OCI-LY3 (cell line): ENCODE results near the gene LTBP4.

Experiments used
- H2AFZ ChIP-seq: fragments of 200-600, 300-600 bp; shearing (Covaris generic); 2 replicates; pipeline ENCODE4 v1.6.0; 2014; ENCODE audit warnings: antibody characterized with exemption, low read depth, low read length
- H3K27ac ChIP-seq: fragments of 200-600, 300-600 bp; sonication (generic); 2 replicates; pipeline ENCODE4 v1.5.1; 2014; ENCODE audit warnings: mild to moderate bottlenecking, low read length, moderate library complexity, mixed read lengths
- H3K27me3 ChIP-seq: fragments of 200-600, 300-600 bp; sonication (generic); 2 replicates; pipeline ENCODE4 v1.6.1; 2014; ENCODE audit warnings: low read depth, low read length, mixed read lengths
- H3K36me3 ChIP-seq: fragments of 200-600, 300-600 bp; sonication (generic); replicated peaks from 2 replicates; pipeline ENCODE3; 2014; ENCODE audit warnings: low read depth, low read length, mixed read lengths
- H3K4me1 ChIP-seq: fragments of 300-600, 200-600 bp; sonication (generic); 2 replicates; pipeline ENCODE4 v1.6.1; 2014; ENCODE audit warnings: low read length, mixed read lengths
- H3K4me2 ChIP-seq: fragments of 200-600, 300-600 bp; sonication (generic); 2 replicates; pipeline ENCODE4 v1.6.1; 2014; ENCODE audit warnings: low read length, mixed read lengths
- H3K4me3 ChIP-seq: fragments of 300-600, 200-600 bp; sonication (generic); 2 replicates; pipeline ENCODE4 v1.5.1; 2014; ENCODE audit warnings: antibody characterized with exemption, mild to moderate bottlenecking, low read length, moderate library complexity
- H3K79me2 ChIP-seq: fragments of 300-600, 200-600 bp; shearing (Covaris generic); 2 replicates; pipeline ENCODE4 v1.6.1; 2014; ENCODE audit warnings: mild to moderate bottlenecking, low read length, mixed read lengths
- H3K9ac ChIP-seq: fragments of 300-600, 200-600 bp; shearing (Covaris generic); 2 replicates; pipeline ENCODE4 v1.6.0; 2014; ENCODE audit warnings: mild to moderate bottlenecking, low read length, moderate library complexity
- H3K9me3 ChIP-seq: fragments of 200-600, 300-600 bp; shearing (Covaris generic); 2 replicates; pipeline ENCODE4 v1.6.1; 2014; ENCODE audit warnings: low read length, mixed read lengths; ENCODE audit not compliant: insufficient read depth
- H4K20me1 ChIP-seq: fragments of 200-600, 300-600 bp; sonication (generic); 2 replicates; pipeline ENCODE4 v1.6.1; 2016; ENCODE audit warnings: low read length, mixed read lengths; ENCODE audit not compliant: insufficient read depth
- EZH2phosphoT487 ChIP-seq: fragments of 200-600 bp; shearing (Covaris generic); IDR thresholded peaks from 2 replicates; pipeline ENCODE4 v1.6.1; 2018; ENCODE audit warnings: antibody characterized with exemption, mixed run types, low read depth
- TF ChIP-seq, protein P1 (sequence below): fragments of 200-600, 300-600 bp; sonication (generic); IDR thresholded peaks from 2 replicates; pipeline ENCODE4 v1.5.1; 2014; ENCODE audit warnings: antibody characterized with exemption, low read length, low read depth

The LTBP4 gene

DNA sequence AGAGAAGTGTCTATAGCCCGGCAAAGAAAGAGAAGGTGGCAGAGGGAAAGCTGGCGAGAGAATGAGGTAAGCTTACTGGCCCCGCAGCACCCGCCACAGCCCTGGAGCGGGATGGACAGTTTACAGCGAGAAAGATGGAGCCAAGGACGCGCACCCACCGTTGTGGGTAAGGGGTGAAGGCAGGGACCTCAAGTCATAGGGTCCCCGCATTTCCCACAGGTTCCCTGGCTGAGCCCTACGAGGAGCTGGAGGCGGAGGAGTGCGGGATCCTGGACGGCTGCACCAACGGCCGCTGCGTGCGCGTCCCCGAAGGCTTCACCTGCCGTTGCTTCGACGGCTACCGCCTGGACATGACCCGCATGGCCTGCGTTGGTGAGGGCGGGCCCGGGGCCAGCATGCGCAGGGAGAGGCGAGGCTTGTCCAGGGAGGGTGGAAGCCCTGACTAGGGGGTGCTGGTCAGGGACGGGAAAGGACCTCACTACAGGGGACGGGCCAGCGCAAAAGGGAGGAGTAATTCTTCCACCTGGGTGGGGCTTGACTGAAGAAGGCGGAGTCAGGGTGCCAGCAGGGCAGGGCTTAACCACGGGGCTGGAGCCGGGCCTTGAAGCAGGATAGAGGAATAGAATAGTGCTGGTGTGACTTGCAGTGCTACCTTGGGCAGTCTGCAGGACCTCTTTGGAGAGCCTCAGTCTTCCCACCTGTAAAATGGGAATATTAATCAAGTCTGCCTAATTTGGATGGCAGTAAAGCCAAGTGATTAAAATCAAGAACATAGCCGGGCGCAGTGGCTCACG, 26.5 kb downstream of the LTBP4 start:
- H3K4me2 ChIP-seq, result no peak overlapping the region
- no peak overlapping the region for H3K27ac ChIP-seq
- H3K79me2 ChIP-seq, result no peaks in the 10 kb centered on the region
- no peak for TF ChIP-seq EZH2phosphoT487
- no peak overlapping the region for H3K9ac ChIP-seq
- no peaks in the 10 kb centered on the region for H3K9me3 ChIP-seq
- H4K20me1 ChIP-seq, result no peaks in the 10 kb centered on the region
- H2AFZ ChIP-seq, result no peak overlapping the region
- H3K27me3 ChIP-seq, result no peaks in the 10 kb centered on the region
- no peaks in the 10 kb centered on the region for H3K36me3 ChIP-seq
- no peak overlapping the region for H3K4me3 ChIP-seq
- H3K4me1 ChIP-seq, result no peaks in the 10 kb centered on the region

DNA sequence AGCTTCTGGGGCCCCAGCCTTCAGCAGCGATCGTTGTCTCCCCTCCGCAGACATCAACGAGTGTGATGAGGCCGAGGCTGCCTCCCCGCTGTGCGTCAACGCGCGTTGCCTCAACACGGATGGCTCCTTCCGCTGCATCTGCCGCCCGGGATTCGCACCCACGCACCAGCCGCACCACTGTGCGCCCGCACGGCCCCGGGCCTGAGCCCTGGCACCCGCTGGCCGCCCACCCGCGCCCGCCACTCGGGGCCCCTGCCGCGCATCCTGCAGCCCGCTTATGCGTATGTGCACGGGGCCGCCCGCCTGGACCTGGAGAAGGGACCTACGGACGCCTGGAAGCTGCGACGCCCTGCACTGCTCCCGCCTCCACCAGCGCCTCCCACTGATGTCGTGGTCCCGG, 28.2 kb downstream of the LTBP4 start:
- Histone ChIP-seq H3K79me2 (no peaks in the 10 kb centered on the region), H3K36me3 (no peaks in the 10 kb centered on the region), H3K27me3 (no peaks in the 10 kb centered on the region), H3K27ac (no peak overlapping the region), H3K4me2 (no peak overlapping the region), H3K4me1 (no peaks in the 10 kb centered on the region), H3K4me3 (no peak overlapping the region), H3K9ac (no peak overlapping the region), H4K20me1 (no peaks in the 10 kb centered on the region), H2AFZ (no peak overlapping the region), H3K9me3 (no peaks in the 10 kb centered on the region)
- no peak for TF ChIP-seq EZH2phosphoT487
- TF ChIP-seq, protein P1, sequence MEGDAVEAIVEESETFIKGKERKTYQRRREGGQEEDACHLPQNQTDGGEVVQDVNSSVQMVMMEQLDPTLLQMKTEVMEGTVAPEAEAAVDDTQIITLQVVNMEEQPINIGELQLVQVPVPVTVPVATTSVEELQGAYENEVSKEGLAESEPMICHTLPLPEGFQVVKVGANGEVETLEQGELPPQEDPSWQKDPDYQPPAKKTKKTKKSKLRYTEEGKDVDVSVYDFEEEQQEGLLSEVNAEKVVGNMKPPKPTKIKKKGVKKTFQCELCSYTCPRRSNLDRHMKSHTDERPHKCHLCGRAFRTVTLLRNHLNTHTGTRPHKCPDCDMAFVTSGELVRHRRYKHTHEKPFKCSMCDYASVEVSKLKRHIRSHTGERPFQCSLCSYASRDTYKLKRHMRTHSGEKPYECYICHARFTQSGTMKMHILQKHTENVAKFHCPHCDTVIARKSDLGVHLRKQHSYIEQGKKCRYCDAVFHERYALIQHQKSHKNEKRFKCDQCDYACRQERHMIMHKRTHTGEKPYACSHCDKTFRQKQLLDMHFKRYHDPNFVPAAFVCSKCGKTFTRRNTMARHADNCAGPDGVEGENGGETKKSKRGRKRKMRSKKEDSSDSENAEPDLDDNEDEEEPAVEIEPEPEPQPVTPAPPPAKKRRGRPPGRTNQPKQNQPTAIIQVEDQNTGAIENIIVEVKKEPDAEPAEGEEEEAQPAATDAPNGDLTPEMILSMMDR, result no peak

DNA sequence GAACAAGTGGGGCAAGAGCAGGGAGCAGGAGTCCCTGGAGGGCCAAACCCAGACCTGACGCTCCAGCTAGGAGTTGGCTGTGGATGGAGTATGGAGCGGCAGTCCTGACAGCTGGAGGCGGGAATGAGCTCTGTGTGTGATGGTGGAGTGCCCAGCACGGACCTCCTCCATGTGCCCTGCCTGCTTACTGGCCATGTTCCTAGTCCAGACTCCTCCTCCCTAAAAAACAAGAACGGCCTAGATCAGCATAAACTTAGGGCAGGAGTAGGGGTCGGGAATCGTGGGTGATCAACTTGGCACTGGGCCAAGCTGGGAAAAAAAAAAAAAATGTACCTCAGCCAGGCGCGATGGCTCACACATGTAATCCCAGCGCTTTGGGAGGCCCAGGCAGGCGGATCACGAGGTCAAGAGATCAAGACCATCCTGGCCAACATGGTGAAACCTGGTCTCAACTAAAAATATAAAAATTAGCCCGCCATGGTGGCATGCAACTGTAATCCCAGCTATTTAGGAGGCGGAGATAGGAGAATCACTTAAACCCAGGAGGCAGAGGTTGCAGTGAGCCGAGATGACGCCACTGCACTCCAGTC, 29.5 kb downstream of the LTBP4 start:
- Histone ChIP-seq H4K20me1 (no peaks in the 10 kb centered on the region), H3K4me3 (no peak overlapping the region), H3K4me2 (no peak overlapping the region), H3K79me2 (no peaks in the 10 kb centered on the region), H3K36me3 (no peaks in the 10 kb centered on the region), H3K27me3 (peaks cover 7% of the 10 kb centered on the region; the same call in 1 of the 2 replicates), H3K27ac (no peak overlapping the region), H3K9me3 (no peaks in the 10 kb centered on the region), H2AFZ (no peak overlapping the region), H3K9ac (no peak overlapping the region), H3K4me1 (no peaks in the 10 kb centered on the region)
- TF ChIP-seq, protein P1, result no peak
- TF ChIP-seq EZH2phosphoT487, result no peak

DNA sequence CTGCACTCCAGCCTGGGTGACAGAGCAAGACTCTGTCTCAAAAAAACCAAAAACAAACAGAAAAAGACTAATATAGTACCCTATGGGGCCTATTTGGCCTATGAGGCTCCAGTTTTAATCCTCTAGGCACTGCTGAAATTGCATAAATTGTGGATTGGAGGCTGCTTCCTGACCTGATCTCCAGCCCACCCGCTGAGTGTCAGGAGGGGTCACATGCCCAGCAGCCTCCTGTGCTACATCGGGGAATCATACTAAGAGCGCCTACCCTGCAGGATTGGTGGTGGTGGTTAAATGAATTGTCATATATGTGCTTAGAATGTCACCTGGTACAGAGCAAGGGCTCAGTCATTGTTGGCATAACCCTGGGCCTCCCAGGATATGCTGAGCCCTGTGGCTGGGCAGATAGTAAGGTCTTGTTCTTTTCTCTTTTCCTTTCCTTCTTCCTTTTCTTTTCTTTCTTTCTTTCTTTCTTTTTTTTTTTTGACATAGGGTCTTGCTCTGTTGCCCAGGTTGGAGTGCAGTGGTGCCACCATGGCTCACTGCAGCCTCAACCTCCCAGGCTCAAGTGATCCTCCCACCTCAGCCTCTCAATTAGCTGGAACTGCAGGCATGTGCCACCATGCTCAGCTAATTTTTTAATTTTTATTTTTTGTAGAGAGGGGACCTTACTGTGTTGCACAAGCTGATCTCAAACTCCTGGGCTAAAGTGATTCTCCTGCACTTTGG, 31.3 kb downstream of the LTBP4 start:
- TF ChIP-seq, protein P1, result no peak
- TF ChIP-seq EZH2phosphoT487, result no peak
- Histone ChIP-seq H3K4me1 (no peaks in the 10 kb centered on the region), H3K36me3 (no peaks in the 10 kb centered on the region), H3K79me2 (no peaks in the 10 kb centered on the region), H4K20me1 (no peaks in the 10 kb centered on the region), H3K9me3 (no peaks in the 10 kb centered on the region), H2AFZ (no peak overlapping the region), H3K27me3 (peaks cover 12% of the 10 kb centered on the region; the same call in 1 of the 2 replicates), H3K4me2 (no peak overlapping the region), H3K9ac (no peak overlapping the region), H3K4me3 (no peak overlapping the region), H3K27ac (no peak overlapping the region)
